H54 (cell line): ENCODE measurements around the gene IL16.
"Not testable (repeated sequence)": the region's sequence is repeated elsewhere in the genome, so short reads cannot be mapped to it uniquely, and the experiment has no call there.

Experiments
- DNase-seq: peaks from one replicate; pipeline ENCODE4 v3.0.0; 2011; ENCODE audit warnings: low spot score, mixed read lengths; ENCODE audit not compliant: insufficient read length
- FAIRE-seq: peaks from 3 replicates; lab custom pipeline; 2011; peaks lifted over from hg19 to GRCh38; lab: Jason Lieb, UNC
- POLR2A ChIP-seq: IDR thresholded peaks from 2 replicates; pipeline ENCODE4 v1.6.1; 2011; ENCODE audit warnings: low read depth, mild to moderate bottlenecking, low read length

Gene IL16

GRCh38 chr15:81182756-81183438 lies 13.8 kb upstream of the IL16 start:
- no peak for FAIRE-seq

GRCh38 chr15:81183439-81183775 lies 13.3 kb upstream of the IL16 start:
- no peak for DNase-seq
- no peak for FAIRE-seq

More at GRCh38 chr15:81182756-81183438, 13.8 kb upstream of the IL16 start:
- no peak for TF ChIP-seq POLR2A
- DNase-seq: no peak

GRCh38 chr15:81184188-81184587 lies 12.5 kb upstream of the IL16 start:
- FAIRE-seq (no peak), DNase-seq (no peak)
- TF ChIP-seq POLR2A: no peak

More at GRCh38 chr15:81183439-81183775, 13.3 kb upstream of the IL16 start:
- TF ChIP-seq POLR2A: no peak

- DNase-seq: no peak
- no peak for TF ChIP-seq POLR2A
- FAIRE-seq: no peak
Observed at GRCh38 chr15:81185631-81186295, 10.9 kb upstream of the IL16 start.

- DNase-seq: no peak
- TF ChIP-seq POLR2A: no peak
- no peak for FAIRE-seq
Observed at GRCh38 chr15:81188354-81188753, 8.3 kb upstream of the IL16 start.

- DNase-seq: no peak
- FAIRE-seq: no peak
- no peak for TF ChIP-seq POLR2A
Observed at GRCh38 chr15:81189583-81190283, 6.9 kb upstream of the IL16 start.

GRCh38 chr15:81190922-81191507 lies 5.7 kb upstream of the IL16 start:
- no peak for TF ChIP-seq POLR2A
- no peak for FAIRE-seq
- no peak for DNase-seq

GRCh38 chr15:81191701-81192100 lies 5.0 kb upstream of the IL16 start:
- no peak for TF ChIP-seq POLR2A
- FAIRE-seq (no peak), DNase-seq (no peak)

GRCh38 chr15:81194723-81195122 lies 2.0 kb upstream of the IL16 start:
- no peak for TF ChIP-seq POLR2A
- FAIRE-seq: no peak
- no peak for DNase-seq

GRCh38 chr15:81195339-81195864 lies 1.3 kb upstream of the IL16 start:
- DNase-seq: no peak
- no peak for FAIRE-seq

GRCh38 chr15:81197255-81197630 lies 564 bp downstream of the IL16 start:
- FAIRE-seq: no peak
- no peak for TF ChIP-seq POLR2A
- no peak for DNase-seq

More at GRCh38 chr15:81195339-81195864, 1.3 kb upstream of the IL16 start:
- no peak for TF ChIP-seq POLR2A

GRCh38 chr15:81197688-81198281 lies 1.1 kb downstream of the IL16 start:
- no peak for DNase-seq
- FAIRE-seq: no peak
- no peak for TF ChIP-seq POLR2A

GRCh38 chr15:81199031-81199779 lies 2.5 kb downstream of the IL16 start:
- FAIRE-seq: no peak
- no peak for TF ChIP-seq POLR2A

GRCh38 chr15:81206018-81206417 lies 9.3 kb downstream of the IL16 start:
- DNase-seq (no peak), FAIRE-seq (no peak)
- no peak for TF ChIP-seq POLR2A

More at GRCh38 chr15:81199031-81199779, 2.5 kb downstream of the IL16 start:
- DNase-seq: no peak

GRCh38 chr15:81207987-81208386 lies 11.3 kb downstream of the IL16 start:
- not testable (repeated sequence) for FAIRE-seq

More at GRCh38 chr15:81207987-81208386, 11.3 kb downstream of the IL16 start:
- DNase-seq: not testable (repeated sequence)
